ENCODE data around the gene TMEM95.
A peak's percentile ranks its signal among the peaks of the same experiment; 100 is the strongest.

The TMEM95 gene

GRCh38 chr17:7380855-7381683 lies 26.1 kb downstream of the TMEM95 start, which contains the start of gene TNK1:
TNK1 (plus strand) TSS chr17:7381089; CDS start chr17:7382927, 1,838 bp downstream.
- no peak for DNase-seq

- no peak for DNase-seq
These were observed 27.9 kb downstream of the TMEM95 start for GRCh38 chr17:7382901-7383300.

GRCh38 chr17:7383371-7383741 lies 28.4 kb downstream of the TMEM95 start:
- DNase-seq: no peak

- DNase-seq: no peak
These were observed 29.0 kb downstream of the TMEM95 start for GRCh38 chr17:7383742-7384488.

- no peak for DNase-seq
These were observed 29.6 kb downstream of the TMEM95 start for GRCh38 chr17:7384489-7385081.

GRCh38 chr17:7388856-7389255 lies 33.9 kb downstream of the TMEM95 start:
- no peak for DNase-seq

GRCh38 chr17:7389924-7390910 lies 35.3 kb downstream of the TMEM95 start:
- DNase-seq: no peak

- DNase-seq: no peak
These were observed 36.4 kb downstream of the TMEM95 start for GRCh38 chr17:7391307-7391706.

GRCh38 chr17:7392696-7393612 lies 38.0 kb downstream of the TMEM95 start:
- no peak for DNase-seq

GRCh38 chr17:7393613-7394451 lies 38.9 kb downstream of the TMEM95 start:
- no peak for DNase-seq

GRCh38 chr17:7394452-7395191 lies 39.7 kb downstream of the TMEM95 start, which contains the start of gene PLSCR3:
PLSCR3 (minus strand) TSS chr17:7394525; CDS start chr17:7394110, 415 bp downstream.
- peak; percentile 40 for DNase-seq

GRCh38 chr17:7396147-7396546 lies 41.2 kb downstream of the TMEM95 start:
- DNase-seq: no peak

GRCh38 chr17:7398612-7399011 lies 43.7 kb downstream of the TMEM95 start:
- DNase-seq: no peak

- no peak for DNase-seq
These were observed 48.2 kb downstream of the TMEM95 start for GRCh38 chr17:7403043-7403726.

GRCh38 chr17:7403727-7403976 lies 48.7 kb downstream of the TMEM95 start:
- peak; percentile 61 for DNase-seq

GRCh38 chr17:7403977-7404736 lies 49.2 kb downstream of the TMEM95 start, which contains the start of gene TMEM256:
TMEM256 (minus strand) TSS chr17:7404097; CDS start chr17:7404084, 13 bp downstream.
- DNase-seq: peak; percentile 93

GRCh38 chr17:7404737-7405349 lies 49.9 kb downstream of the TMEM95 start:
- DNase-seq: no peak
